Measurements from ENCODE around the gene PSME1.

Gene PSME1

DNA sequence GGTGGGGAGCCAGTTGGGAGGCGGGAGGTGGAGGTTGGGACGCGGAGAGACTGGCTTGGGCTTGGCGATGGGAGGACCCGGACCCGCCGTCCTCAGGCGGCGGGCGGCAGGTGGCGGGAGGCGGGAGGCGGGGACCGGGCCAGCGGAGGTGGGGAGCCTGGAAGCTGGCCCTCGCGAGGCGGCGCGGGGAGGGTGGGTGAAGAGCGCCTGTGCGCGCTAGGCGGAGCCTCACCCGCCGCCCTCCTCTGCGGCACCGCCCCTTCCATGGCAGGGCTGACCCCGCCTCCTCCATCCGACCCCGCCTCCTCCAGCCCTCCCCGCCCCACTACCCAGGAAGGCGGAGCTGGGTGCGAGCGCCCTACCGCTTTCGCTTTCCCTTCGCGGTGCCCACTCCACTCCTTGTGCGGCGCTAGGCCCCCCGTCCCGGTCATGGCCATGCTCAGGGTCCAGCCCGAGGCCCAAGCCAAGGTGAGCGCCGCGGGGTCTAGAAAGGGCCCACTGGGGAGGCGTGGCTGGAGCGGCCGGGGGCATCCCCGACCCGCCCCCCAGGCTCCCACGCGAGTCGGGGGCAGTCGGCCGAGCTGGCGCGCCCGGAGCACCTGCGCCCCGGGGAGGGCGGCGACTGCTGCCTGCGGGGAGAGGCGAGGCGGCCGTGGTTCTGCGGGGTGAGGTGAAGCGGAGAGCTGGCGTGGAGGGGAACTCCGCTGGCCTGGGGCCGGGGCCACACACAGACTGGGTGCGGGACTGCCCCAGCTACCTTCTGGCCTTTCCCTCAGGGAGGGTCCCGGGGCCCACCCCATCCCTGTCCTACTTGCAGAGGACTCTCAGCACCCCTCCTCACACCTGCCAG is at the start of gene PSME1:
TSS of gene PSME1 (plus strand) at position 361 of the 850 bp plus-strand sequence. CDS start at position 430, 69 bp downstream.
- Histone ChIP-seq H3K9me3 (replicated peaks in 1 of 11) (no peaks in the 10 kb centered on the region), H4K20me1 (peaks cover 0 to 49% (median 34%) of the 10 kb centered on the region in 11 experiments; a peak in 17 of 22 replicates)

DNA sequence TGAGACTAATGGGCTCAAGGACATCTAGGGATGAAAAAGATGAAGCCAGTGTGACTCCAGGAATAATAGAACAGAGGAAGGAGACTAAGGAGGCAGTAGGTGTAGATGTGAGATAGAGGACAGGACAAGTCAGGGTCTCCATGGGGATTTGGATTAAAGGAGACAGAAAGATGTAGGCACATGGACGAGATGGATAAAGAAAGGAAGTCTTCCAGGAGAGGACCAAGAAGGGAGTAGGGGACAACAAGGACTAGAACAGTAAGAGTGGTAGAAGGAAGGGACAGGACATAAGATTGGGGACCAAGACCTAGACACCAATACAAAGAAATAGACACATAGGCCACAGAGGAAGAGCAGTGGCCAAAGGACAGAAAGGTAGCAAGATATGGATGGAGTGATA is 49.0 kb upstream of the PSME1 start:
- no peaks in the 10 kb centered on the region for H3K36me3 ChIP-seq
- H3K4me2 ChIP-seq: no peak overlapping the region
- no peak overlapping the region for H3K9ac ChIP-seq
- no peak overlapping the region for H3K4me3 ChIP-seq
- peaks cover 0 to 13% (median 5%) of the 10 kb centered on the region in 11 experiments; a peak in 12 of 22 replicates for H3K27me3 ChIP-seq
- H3K27ac ChIP-seq: no peak overlapping the region
- H3K4me1 ChIP-seq: peaks cover 10 to 28% (median 16%) of the 10 kb centered on the region in 10 experiments
- no peaks in the 10 kb centered on the region for H3K9me3 ChIP-seq (replicated peaks in 1 of 11)
- H4K20me1 ChIP-seq: 0 out of 22 replicates have a peak, but pooled peaks cover 0 to 9% (median 0%) of the 10 kb centered on the region in 11 experiments
- no peak for TF ChIP-seq Cebpa-rat (IDR thresholded peaks at IDR 0.05)

More for the DNA sequence above, at the start of gene PSME1:
- TF ChIP-seq Cebpa-rat (IDR thresholded peaks at IDR 0.05): no peak
- Histone ChIP-seq H3K9ac (peak within 1 kb of the TSS; percentile 93 to 98 (median 96)), H3K27ac (peak within 1 kb of the TSS; percentile 82 to 96 (median 92)), H3K27me3 (no peaks in the 10 kb centered on the region), H3K36me3 (peaks cover 25 to 32% (median 27%) of the 10 kb centered on the region in 11 experiments), H3K4me2 (peak within 1 kb of the TSS; percentile 85 to 99 (median 97)), H3K4me3 (peak within 1 kb of the TSS; percentile 83 to 100 (median 96)), H3K4me1 (peaks cover 43 to 52% (median 46%) of the 10 kb centered on the region in 10 experiments)

DNA sequence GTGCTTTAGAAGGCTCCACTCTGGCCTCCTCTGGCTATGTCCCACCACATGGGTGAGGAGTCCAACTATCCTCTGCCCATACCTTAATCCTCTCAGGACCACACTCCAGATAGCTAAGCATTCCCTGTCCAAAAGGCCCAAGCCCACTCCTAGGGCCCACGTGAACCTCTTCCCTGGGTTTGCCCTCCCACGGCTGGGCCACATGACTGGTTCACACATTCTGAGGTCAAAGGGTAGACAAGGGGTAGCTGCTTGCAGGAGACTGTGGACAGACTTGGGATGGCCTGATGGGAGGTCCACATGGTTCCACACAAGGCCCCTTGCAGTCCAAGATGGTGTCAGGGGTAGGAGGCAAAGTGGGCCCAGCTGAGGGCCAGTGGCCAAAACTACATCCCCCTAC is 47.9 kb upstream of the PSME1 start:
- H3K36me3 ChIP-seq: no peaks in the 10 kb centered on the region; a peak in 1 of 22 replicates
- H3K9ac ChIP-seq: no peak overlapping the region
- H3K9me3 ChIP-seq (replicated peaks in 1 of 11): no peaks in the 10 kb centered on the region
- no peak overlapping the region for H3K4me2 ChIP-seq
- H3K27ac ChIP-seq: no peak overlapping the region
- no peak overlapping the region for H3K4me3 ChIP-seq
- TF ChIP-seq Cebpa-rat (IDR thresholded peaks at IDR 0.05): no peak
- H4K20me1 ChIP-seq: no peaks in the 10 kb centered on the region
- peaks cover 18 to 33% (median 26%) of the 10 kb centered on the region in 10 experiments for H3K4me1 ChIP-seq
- H3K27me3 ChIP-seq: peaks cover 0 to 2% (median 0%) of the 10 kb centered on the region in 11 experiments; a peak in 2 of 22 replicates

DNA sequence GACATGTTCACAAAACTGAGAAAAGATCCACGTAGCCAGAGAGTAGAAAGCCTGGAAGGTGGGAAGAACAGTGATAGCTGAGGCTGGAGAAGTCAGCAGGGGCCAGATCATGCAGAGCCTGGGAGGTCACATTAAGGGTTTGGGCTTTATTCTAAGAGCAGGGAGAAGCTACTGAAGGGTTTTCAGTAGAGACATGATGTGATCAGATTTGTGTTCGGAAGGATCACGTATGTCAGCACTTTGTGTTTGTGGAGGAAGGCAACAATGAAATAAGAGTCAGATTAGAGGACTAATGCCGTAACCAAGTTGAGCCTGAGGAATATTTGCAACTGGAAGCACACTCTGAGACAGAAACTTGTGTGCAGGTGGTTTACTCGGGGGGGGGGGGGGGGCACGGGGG is 46.1 kb upstream of the PSME1 start:
- H3K4me3 ChIP-seq: no peak overlapping the region
- H3K27me3 ChIP-seq: no peaks in the 10 kb centered on the region
- no peaks in the 10 kb centered on the region for H4K20me1 ChIP-seq
- H3K36me3 ChIP-seq: no peaks in the 10 kb centered on the region; a peak in 1 of 22 replicates
- peaks cover 25 to 34% (median 29%) of the 10 kb centered on the region in 10 experiments for H3K4me1 ChIP-seq
- no peak for TF ChIP-seq Cebpa-rat (IDR thresholded peaks at IDR 0.05)
- peak overlapping the region in 1 of 11 experiments; percentile 14; a peak in 1 of 22 replicates for H3K4me2 ChIP-seq
- no peaks in the 10 kb centered on the region for H3K9me3 ChIP-seq (replicated peaks in 1 of 11)
- no peak overlapping the region for H3K27ac ChIP-seq
- no peak overlapping the region for H3K9ac ChIP-seq

DNA sequence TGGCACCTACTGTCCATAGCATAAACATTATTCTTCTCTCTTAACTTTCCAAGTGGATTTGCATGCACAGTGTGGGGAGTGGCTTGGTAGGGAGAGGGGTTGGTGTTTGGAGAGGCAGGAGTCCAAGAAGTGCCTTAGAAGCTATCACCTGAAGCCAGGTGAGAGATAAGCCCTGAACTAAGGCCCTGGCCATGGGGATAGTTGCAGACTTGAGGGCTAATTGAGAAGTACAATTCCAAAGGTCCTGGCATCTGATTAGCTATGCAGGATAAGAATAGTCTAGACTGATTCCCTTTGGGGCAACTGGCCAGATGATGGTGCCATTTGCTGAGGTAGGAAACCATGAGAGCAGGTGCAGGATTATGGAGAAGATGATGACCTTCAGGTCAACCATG is 43.9 kb upstream of the PSME1 start:
- Histone ChIP-seq H3K27ac (no peak overlapping the region; a peak in 1 of 22 replicates), H3K4me2 (peak overlapping the region in 6 of 11 experiments; percentile 72 to 91 (median 86); a peak in 9 of 22 replicates)
- no peak for TF ChIP-seq Cebpa-rat (IDR thresholded peaks at IDR 0.05)

DNA sequence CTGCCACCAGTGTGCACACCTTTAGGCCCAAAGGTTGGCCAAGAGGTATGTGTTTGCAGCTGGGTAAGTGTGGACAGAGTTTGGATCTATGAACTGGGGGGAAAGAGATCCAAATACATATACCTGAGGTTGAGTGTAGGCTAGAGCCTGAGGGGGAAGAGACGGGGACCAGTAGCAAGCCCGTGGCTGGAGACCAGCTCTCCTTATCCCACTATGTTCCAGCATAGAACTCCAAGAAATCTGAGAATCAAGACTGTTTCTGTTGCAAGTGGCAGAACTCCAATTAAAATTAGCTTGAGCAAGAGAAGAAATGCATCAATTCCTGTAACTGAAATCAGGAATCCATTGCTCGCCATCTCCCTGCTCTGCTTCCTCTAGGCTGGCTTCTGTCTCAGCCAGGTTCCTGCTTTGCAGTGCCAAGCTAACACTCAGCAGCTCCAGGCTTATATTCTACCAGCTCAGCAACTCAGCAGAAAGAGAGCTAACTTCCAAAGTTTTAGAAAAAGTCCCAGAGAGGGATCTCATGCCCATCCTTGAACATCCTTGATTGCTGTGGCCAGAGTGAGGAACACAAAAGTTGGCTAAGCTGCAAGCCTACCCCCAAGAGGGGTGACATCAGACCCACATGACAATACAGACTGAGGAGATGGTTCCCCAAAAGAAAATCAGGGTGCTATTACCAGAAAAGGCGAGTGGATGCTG is 43.3 kb upstream of the PSME1 start:
- no peak for TF ChIP-seq Cebpa-rat (IDR thresholded peaks at IDR 0.05)
- Histone ChIP-seq H3K4me2 (peak overlapping the region; percentile 72 to 94 (median 90)), H3K4me3 (no peak overlapping the region), H3K9me3 (replicated peaks in 1 of 11) (no peaks in the 10 kb centered on the region), H3K36me3 (peaks cover 9 to 20% (median 15%) of the 10 kb centered on the region in 11 experiments), H3K27ac (peak overlapping the region; percentile 94 to 100 (median 98); a peak in 19 of 22 replicates), H4K20me1 (peaks cover 0 to 21% (median 0%) of the 10 kb centered on the region in 11 experiments; a peak in 5 of 22 replicates), H3K4me1 (peaks cover 41 to 52% (median 48%) of the 10 kb centered on the region in 10 experiments), H3K27me3 (no peaks in the 10 kb centered on the region), H3K9ac (peak overlapping the region in 3 of 11 experiments; percentile 5 to 100 (median 95); a peak in 3 of 22 replicates)

More for the DNA sequence above, 43.9 kb upstream of the PSME1 start:
- Histone ChIP-seq H3K9me3 (replicated peaks in 1 of 11) (no peaks in the 10 kb centered on the region), H4K20me1 (peaks cover 0 to 16% (median 0%) of the 10 kb centered on the region in 11 experiments; a peak in 5 of 22 replicates), H3K4me3 (no peak overlapping the region), H3K4me1 (peaks cover 41 to 52% (median 48%) of the 10 kb centered on the region in 10 experiments), H3K36me3 (peaks cover 5 to 15% (median 9%) of the 10 kb centered on the region in 11 experiments; a peak in 19 of 22 replicates), H3K9ac (no peak overlapping the region), H3K27me3 (no peaks in the 10 kb centered on the region)

DNA sequence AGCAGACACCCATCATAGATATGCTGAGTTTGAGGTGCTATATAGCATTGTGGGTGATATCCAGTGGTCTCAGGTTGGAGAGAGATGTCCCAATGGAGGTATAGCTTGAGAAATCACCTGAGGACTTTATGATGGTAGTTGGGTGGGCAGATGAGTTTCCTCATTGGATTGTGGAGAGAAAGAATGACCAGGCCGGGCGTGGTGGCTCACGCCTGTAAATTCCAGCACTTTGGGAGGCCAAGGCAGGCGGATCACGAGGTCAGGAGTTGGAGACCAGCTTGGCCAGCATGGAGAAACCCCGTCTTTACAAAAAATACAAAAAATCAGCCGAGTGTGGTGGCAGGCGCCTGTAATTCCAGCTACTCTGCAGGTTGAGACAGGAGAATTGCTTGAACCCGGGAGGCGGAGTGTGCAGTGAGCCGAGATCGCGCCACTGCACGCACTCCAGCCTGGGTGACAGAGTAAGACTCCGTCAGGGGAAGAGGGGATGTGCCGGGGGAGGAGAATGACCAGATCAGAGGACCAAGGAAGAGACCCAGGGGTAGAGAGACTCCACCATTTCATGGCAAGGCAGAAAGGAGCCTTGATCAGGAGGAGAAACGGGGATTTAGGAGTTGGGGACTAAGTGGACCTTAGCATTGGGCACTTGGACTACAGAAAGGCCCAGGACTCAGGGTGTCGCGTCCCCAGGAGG is 42.6 kb upstream of the PSME1 start:
- no peak for TF ChIP-seq Cebpa-rat (IDR thresholded peaks at IDR 0.05)
- no peaks in the 10 kb centered on the region for H3K27me3 ChIP-seq
- H3K9ac ChIP-seq: peak overlapping the region; percentile 65 to 100 (median 97); a peak in 21 of 22 replicates
- peak overlapping the region; percentile 94 to 100 (median 98); a peak in 21 of 22 replicates for H3K27ac ChIP-seq
- H3K36me3 ChIP-seq: peaks cover 16 to 27% (median 22%) of the 10 kb centered on the region in 11 experiments
- H3K4me2 ChIP-seq: peak overlapping the region; percentile 72 to 94 (median 90)
- peaks cover 41 to 57% (median 48%) of the 10 kb centered on the region in 10 experiments for H3K4me1 ChIP-seq
- peaks cover 0 to 28% (median 0%) of the 10 kb centered on the region in 11 experiments; a peak in 7 of 22 replicates for H4K20me1 ChIP-seq
- H3K9me3 ChIP-seq (replicated peaks in 1 of 11): no peaks in the 10 kb centered on the region
- H3K4me3 ChIP-seq: peak overlapping the region in 9 of 10 experiments; percentile 73 to 97 (median 87); a peak in 17 of 20 replicates

Measured in BLaER1 treated with 17β-estradiol and CSF1 and Interleukin-3, amounts not matched to agents 10 nM and 100 nM (cell line).